Activated naive CD4-positive, alpha-beta T cell treated with anti-CD3 and anti-CD28 coated beads for 36 hours (primary cell): ENCODE measurements around the gene LRRC8C. TPM values are rescaled to one million over a fixed set of nuclear protein-coding genes. Genes with fewer than 3 reads are reported as not detected.

Source experiments
- CTCF ChIA-PET: fragments of 350-600 bp; sonication (Branson Sonifier 250); formaldehyde crosslinking; loops from one replicate; lab custom pipeline; 2021; ENCODE audit warnings: antibody characterized with exemption; lab: Charles Lee
- DNase-seq: peaks from one replicate; pipeline ENCODE4 v3.0.0-alpha.2; 2020
- H3K27ac Mint-ChIP-seq: one replicate; pipeline ENCODE4 v1.8.0; 2021; ENCODE audit warnings: mild to moderate bottlenecking, mixed read lengths
- H3K27me3 Mint-ChIP-seq: one replicate; pipeline ENCODE4 v1.8.0; 2021; ENCODE audit warnings: low read depth, mixed read lengths
- H3K36me3 Mint-ChIP-seq: one replicate; pipeline ENCODE4 v1.8.0; 2021; ENCODE audit warnings: low read depth, mixed read lengths
- H3K4me1 Mint-ChIP-seq: one replicate; pipeline ENCODE4 v1.8.0; 2021; ENCODE audit warnings: low read depth, mixed read lengths
- H3K4me3 Mint-ChIP-seq: one replicate; pipeline ENCODE4 v1.8.0; 2021; ENCODE audit warnings: mild to moderate bottlenecking, moderate library complexity, mixed read lengths
- H3K9me3 Mint-ChIP-seq: one replicate; pipeline ENCODE4 v1.8.0; 2021; ENCODE audit warnings: mixed read lengths
- intact Hi-C: fragments of 100-400 bp; cut with micrococcal nuclease; formaldehyde crosslinking; loops from one replicate; pipeline ENCODE4 v1.15.1; 2023
- total RNA-seq, 2 experiments: library from RNA; stranded (reverse); gene quantifications; one replicate each; pipeline ENCODE4 v1.2.3, GENCODE V29; 2021

Gene LRRC8C
- total RNA-seq, 2 experiments from 2014 or later = 13.6 TPM

DNA sequence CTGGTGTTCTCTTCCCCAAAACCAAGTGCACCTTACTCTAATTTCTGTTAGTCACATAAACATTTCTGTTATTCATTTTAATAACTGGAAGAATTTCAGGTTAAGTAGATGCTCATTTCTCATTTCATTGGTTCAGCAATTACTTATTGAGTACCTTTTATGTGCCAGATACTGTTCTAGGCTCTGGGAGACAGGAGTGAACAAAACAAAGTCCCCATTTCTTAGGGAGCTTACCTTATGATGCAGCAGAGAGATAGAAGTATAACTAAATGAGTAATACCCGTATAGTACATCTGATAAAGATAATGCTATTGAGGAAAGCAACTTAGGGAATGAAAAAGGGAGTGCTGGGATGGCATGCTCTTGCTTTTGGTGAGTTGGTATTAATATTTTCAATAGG is 33.7 kb downstream of the LRRC8C start:
- H3K36me3 Mint-ChIP-seq = peaks cover 31% of the 10 kb centered on the region

DNA sequence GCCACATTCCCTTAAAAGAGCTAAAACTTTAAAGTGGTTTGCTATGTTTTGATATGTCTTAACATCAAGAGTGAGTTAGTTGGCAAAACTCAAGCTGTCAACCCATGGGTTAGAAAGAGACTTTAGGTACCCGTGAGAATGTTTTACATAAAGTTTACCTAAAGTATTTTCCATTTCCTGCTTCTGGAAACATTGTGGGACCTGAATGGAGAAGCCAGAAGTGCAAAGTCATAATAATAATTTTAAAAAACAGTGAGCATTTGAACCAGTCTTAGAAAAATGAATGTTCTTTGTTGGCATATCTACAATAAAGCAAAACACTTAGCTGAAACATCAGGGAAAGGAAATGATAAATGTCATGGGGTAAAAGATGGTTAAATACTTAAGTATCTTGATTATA is 34.8 kb downstream of the LRRC8C start:
- H3K36me3 Mint-ChIP-seq = peaks cover 23% of the 10 kb centered on the region
- intact Hi-C loops = no loop called here
- CTCF ChIA-PET = interaction anchor here (0.8 to 2.2 kb wide), 2 partner anchors 52 to 95 kb away, joined by 3 to 6 read pairs; no protein-coding TSS in a partner anchor
- peaks cover 9% of the 10 kb centered on the region for H3K9me3 Mint-ChIP-seq
- H3K4me3 Mint-ChIP-seq = no peak overlapping the region
- peaks cover 76% of the 10 kb centered on the region for H3K4me1 Mint-ChIP-seq
- no peaks in the 10 kb centered on the region for H3K27me3 Mint-ChIP-seq
- no peak for DNase-seq
- peak overlapping the region; percentile 32 for H3K27ac Mint-ChIP-seq

More for the DNA sequence above, 33.7 kb downstream of the LRRC8C start:
- intact Hi-C loops = loop anchor here (1.0 kb wide), 1 partner anchor 8 kb away; no protein-coding TSS in a partner anchor
- H3K9me3 Mint-ChIP-seq = peaks cover 9% of the 10 kb centered on the region
- no peaks in the 10 kb centered on the region for H3K27me3 Mint-ChIP-seq
- no peak overlapping the region for H3K4me3 Mint-ChIP-seq
- CTCF ChIA-PET = interaction anchor here (0.7 to 2.2 kb wide), 5 partner anchors 10 to 96 kb away, joined by 3 to 6 read pairs (median 3); no protein-coding TSS in a partner anchor
- H3K27ac Mint-ChIP-seq = peak overlapping the region; percentile 32
- no peak for DNase-seq
- H3K4me1 Mint-ChIP-seq = peaks cover 74% of the 10 kb centered on the region

- Mint-ChIP-seq H3K4me3 (no peak overlapping the region), H3K4me1 (peaks cover 83% of the 10 kb centered on the region), H3K36me3 (peaks cover 16% of the 10 kb centered on the region), H3K9me3 (peaks cover 5% of the 10 kb centered on the region), H3K27ac (no peak overlapping the region), H3K27me3 (no peaks in the 10 kb centered on the region)
- CTCF ChIA-PET = interaction anchor here (0.8 to 4.8 kb wide), 2 partner anchors 23 to 94 kb away, joined by 3 to 16 read pairs; no protein-coding TSS in a partner anchor
- no peak for DNase-seq
- intact Hi-C loops = no loop called here
These were observed 36.0 kb downstream of the LRRC8C start for GRCh38 chr1:89668961-89669360.

DNA sequence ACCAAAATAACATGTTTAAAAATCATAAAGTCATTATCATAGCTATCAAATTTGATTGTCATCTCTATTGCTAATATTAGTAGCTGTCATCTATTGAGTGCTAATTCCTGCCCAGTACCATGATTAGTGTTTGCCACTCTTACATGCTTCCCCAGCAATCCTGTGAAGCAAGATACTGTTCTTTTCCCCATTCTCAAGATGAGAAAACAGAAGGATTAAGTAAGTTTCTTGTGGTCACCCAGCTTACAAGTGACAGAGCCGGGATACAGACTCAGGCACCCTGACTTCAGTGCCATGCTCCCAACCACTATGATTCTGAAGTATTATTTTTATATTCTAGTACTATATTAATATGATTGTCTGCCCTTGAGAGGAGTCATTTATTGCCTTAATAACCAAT is 36.5 kb downstream of the LRRC8C start:
- no peak for DNase-seq
- Mint-ChIP-seq H3K4me1 (peaks cover 83% of the 10 kb centered on the region), H3K9me3 (peaks cover under 1% of the 10 kb centered on the region), H3K27ac (peak overlapping the region; percentile 38), H3K27me3 (no peaks in the 10 kb centered on the region), H3K4me3 (no peak overlapping the region), H3K36me3 (peaks cover 13% of the 10 kb centered on the region)
- CTCF ChIA-PET = interaction anchor here (0.8 to 4.8 kb wide), 2 partner anchors 23 to 93 kb away, joined by 3 to 16 read pairs; no protein-coding TSS in a partner anchor
- intact Hi-C loops = no loop called here

- CTCF ChIA-PET = interaction anchor here (0.7 to 4.8 kb wide), 4 partner anchors 10 to 97 kb away, joined by 3 to 16 read pairs (median 7); no protein-coding TSS in a partner anchor
- intact Hi-C loops = loop anchor here (1.0 to 2.0 kb wide), 2 partner anchors 17 to 34 kb away; no protein-coding TSS in a partner anchor
- Mint-ChIP-seq H3K9me3 (no peaks in the 10 kb centered on the region), H3K36me3 (peaks cover 7% of the 10 kb centered on the region), H3K4me1 (peaks cover 83% of the 10 kb centered on the region), H3K4me3 (peak overlapping the region; percentile 16), H3K27me3 (no peaks in the 10 kb centered on the region), H3K27ac (peak overlapping the region; percentile 43)
- DNase-seq = no peak
These were observed 37.2 kb downstream of the LRRC8C start for GRCh38 chr1:89670163-89670562.

GRCh38 chr1:89670711-89671110 is 37.8 kb downstream of the LRRC8C start:
- Mint-ChIP-seq H3K4me1 (peaks cover 88% of the 10 kb centered on the region), H3K27me3 (no peaks in the 10 kb centered on the region), H3K9me3 (no peaks in the 10 kb centered on the region), H3K36me3 (peaks cover 7% of the 10 kb centered on the region), H3K27ac (peak overlapping the region; percentile 76), H3K4me3 (no peak overlapping the region)
- intact Hi-C loops = loop anchor here (1.0 to 2.0 kb wide), 3 partner anchors 16 to 34 kb away; no protein-coding TSS in a partner anchor
- CTCF ChIA-PET = interaction anchor here (0.6 to 4.8 kb wide), 8 partner anchors 11 to 374 kb away, joined by 3 to 16 read pairs (median 4); no protein-coding TSS in a partner anchor
- DNase-seq = no peak

- CTCF ChIA-PET = interaction anchor here (1.0 to 4.8 kb wide), 4 partner anchors 12 to 91 kb away, joined by 3 to 16 read pairs (median 6); no protein-coding TSS in a partner anchor
- intact Hi-C loops = loop anchor here (1.0 to 2.0 kb wide), 2 partner anchors 15 to 23 kb away; no protein-coding TSS in a partner anchor
- Mint-ChIP-seq H3K4me1 (peaks cover 87% of the 10 kb centered on the region), H3K9me3 (no peaks in the 10 kb centered on the region), H3K27ac (peak overlapping the region; percentile 76), H3K36me3 (peaks cover 7% of the 10 kb centered on the region), H3K27me3 (no peaks in the 10 kb centered on the region), H3K4me3 (no peak overlapping the region)
- no peak for DNase-seq
These were observed 39.0 kb downstream of the LRRC8C start for GRCh38 chr1:89671775-89672488.

DNA sequence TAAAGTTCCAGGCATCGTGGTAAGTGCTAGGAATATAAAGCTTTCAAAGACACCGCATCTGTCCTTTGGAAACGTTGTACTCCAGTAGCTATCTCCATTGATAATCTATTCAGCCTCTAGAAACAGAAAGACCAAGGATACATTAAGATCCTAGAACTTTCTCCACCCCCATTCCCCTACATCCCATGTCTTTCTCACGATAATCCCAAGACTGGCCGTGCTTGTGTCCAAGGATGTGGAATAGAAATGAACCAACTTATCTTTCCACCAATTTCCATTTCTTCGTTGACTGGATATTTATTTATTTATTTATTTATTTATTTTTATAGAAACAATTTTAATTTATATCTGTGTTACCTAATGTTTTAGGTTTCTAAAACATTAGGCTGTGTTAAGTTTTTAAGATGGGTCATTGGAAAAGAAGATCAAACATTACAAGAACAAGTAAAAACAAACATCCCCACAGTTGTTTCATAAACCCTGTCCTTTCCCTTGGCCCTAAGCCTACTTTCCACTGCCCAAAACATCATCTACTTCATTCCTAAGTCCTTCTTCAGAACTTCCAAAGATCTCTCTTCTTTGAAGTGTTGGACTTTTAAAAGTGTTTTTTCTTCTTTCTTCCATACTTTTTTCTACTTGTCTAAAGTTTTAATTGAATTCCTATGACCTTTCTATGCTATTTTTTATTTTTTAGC is 39.7 kb downstream of the LRRC8C start:
- peaks cover 7% of the 10 kb centered on the region for H3K36me3 Mint-ChIP-seq
- intact Hi-C loops = no loop called here

GRCh38 chr1:89673251-89673650 is 40.3 kb downstream of the LRRC8C start:
- H3K9me3 Mint-ChIP-seq = no peaks in the 10 kb centered on the region
- no peak overlapping the region for H3K4me3 Mint-ChIP-seq
- H3K27me3 Mint-ChIP-seq = no peaks in the 10 kb centered on the region
- H3K27ac Mint-ChIP-seq = peak overlapping the region; percentile 15
- H3K36me3 Mint-ChIP-seq = peaks cover 11% of the 10 kb centered on the region
- CTCF ChIA-PET = interaction anchor here (4.8 kb wide), 1 partner anchor 90 kb away, joined by 16 read pairs; no protein-coding TSS in a partner anchor
- H3K4me1 Mint-ChIP-seq = peaks cover 86% of the 10 kb centered on the region
- DNase-seq = no peak
- intact Hi-C loops = no loop called here

More for the DNA sequence above, 39.7 kb downstream of the LRRC8C start:
- Mint-ChIP-seq H3K27me3 (no peaks in the 10 kb centered on the region), H3K9me3 (no peaks in the 10 kb centered on the region), H3K27ac (peak overlapping the region; percentile 15), H3K4me3 (no peak overlapping the region), H3K4me1 (peaks cover 87% of the 10 kb centered on the region)
- DNase-seq = no peak
- CTCF ChIA-PET = interaction anchor here (1.2 to 4.8 kb wide), 2 partner anchors 18 to 90 kb away, joined by 5 to 16 read pairs; no protein-coding TSS in a partner anchor

DNA sequence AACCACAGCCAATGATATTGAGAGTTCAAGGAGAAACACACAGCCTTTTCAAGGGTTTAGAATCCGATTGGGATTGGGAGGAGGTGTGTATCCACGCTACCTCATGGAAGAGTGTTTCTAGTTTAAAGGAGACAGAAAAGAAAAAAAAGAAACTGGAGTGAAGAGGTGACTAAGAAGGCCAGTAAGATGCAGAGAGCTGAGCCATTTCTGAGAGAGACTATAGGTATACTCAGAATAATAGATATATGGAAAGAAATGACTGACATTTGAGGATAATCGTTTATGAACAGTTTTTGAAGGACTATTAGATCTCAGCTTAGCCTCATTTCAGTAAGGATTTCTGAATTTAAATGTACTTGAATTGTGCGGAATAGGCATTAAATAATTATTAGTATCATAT is 42.8 kb downstream of the LRRC8C start:
- Mint-ChIP-seq H3K4me1 (peaks cover 80% of the 10 kb centered on the region), H3K4me3 (no peak overlapping the region), H3K9me3 (no peaks in the 10 kb centered on the region), H3K27me3 (no peaks in the 10 kb centered on the region), H3K36me3 (peaks cover 26% of the 10 kb centered on the region), H3K27ac (peak overlapping the region; percentile 52)
- intact Hi-C loops = loop anchor here (1.0 to 2.0 kb wide), 2 partner anchors 11 to 17 kb away; no protein-coding TSS in a partner anchor
- CTCF ChIA-PET = interaction anchor here (0.6 to 1.6 kb wide), 5 partner anchors 10 to 106 kb away, joined by 3 to 6 read pairs (median 3); partner anchors contain the start of gene LRRC8C
- DNase-seq = no peak

GRCh38 chr1:89681045-89681729 is 48.3 kb downstream of the LRRC8C start:
- intact Hi-C loops = no loop called here
- H3K4me3 Mint-ChIP-seq = no peak overlapping the region
- H3K9me3 Mint-ChIP-seq = peaks cover 5% of the 10 kb centered on the region
- CTCF ChIA-PET = no interaction called here
- no peak for DNase-seq
- H3K27me3 Mint-ChIP-seq = no peaks in the 10 kb centered on the region
- H3K27ac Mint-ChIP-seq = peak overlapping the region; percentile 26
- peaks cover 53% of the 10 kb centered on the region for H3K4me1 Mint-ChIP-seq
- H3K36me3 Mint-ChIP-seq = peaks cover 33% of the 10 kb centered on the region
